AG09309 (cell line): ENCODE measurements around the gene NINJ1.
"Not testable (repeated sequence)": the region's sequence is repeated elsewhere in the genome, so short reads cannot be mapped to it uniquely, and the experiment has no call there.

ENCODE experiments used
- DNase-seq: peaks from one replicate; pipeline ENCODE4 v3.0.0-alpha.2; 2010; ENCODE audit warnings: low read depth
- H3K4me3 ChIP-seq: 2 replicates; pipeline ENCODE4 v1.5.1; 2011; ENCODE audit warnings: mild to moderate bottlenecking, low read depth, low read length, moderate library complexity; ENCODE audit not compliant: control insufficient read depth
- TF ChIP-seq, protein P1 (sequence below): IDR thresholded peaks from 2 replicates; pipeline ENCODE4 v1.5.1; 2011; ENCODE audit warnings: mild to moderate bottlenecking, low read depth, low read length, inconsistent platforms; ENCODE audit not compliant: insufficient read depth, control insufficient read depth; ENCODE audit errors: missing control alignments

The NINJ1 gene

DNA sequence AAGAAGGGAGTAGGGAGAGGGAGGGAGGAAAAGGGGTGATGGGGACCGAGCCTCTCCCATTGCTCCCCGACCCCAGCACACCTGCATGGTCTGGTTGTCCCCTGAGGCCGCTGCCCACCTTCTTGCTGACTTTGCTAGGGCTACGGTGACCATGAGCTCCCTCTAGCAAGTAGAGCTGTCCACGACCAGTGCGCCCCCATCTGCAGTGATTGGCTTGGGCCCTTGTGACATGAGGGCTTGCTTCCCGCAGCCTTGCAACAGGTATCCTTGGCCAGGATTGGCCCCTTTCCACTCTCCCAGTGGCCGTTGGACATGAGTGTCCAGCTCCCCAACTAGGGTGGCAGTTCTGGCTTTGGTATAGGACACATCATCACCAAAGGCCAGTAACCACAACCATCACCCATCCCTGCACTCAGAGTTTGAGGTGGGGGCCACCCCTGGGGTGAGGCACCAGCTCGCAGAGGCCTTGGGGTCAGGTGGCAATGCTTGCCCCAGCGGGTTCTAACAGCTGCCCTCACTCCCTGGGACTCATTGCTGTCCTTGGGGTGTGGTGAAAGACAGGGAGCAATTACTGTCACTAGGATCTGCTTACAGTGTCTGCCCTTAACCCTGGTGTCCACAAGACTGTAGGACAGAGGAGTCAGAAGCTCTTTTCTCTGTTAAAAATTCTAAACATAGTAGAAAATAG, 17.2 kb upstream of the NINJ1 start:
- no peak for DNase-seq
- H3K4me3 ChIP-seq = no peak overlapping the region
- TF ChIP-seq, protein P1, sequence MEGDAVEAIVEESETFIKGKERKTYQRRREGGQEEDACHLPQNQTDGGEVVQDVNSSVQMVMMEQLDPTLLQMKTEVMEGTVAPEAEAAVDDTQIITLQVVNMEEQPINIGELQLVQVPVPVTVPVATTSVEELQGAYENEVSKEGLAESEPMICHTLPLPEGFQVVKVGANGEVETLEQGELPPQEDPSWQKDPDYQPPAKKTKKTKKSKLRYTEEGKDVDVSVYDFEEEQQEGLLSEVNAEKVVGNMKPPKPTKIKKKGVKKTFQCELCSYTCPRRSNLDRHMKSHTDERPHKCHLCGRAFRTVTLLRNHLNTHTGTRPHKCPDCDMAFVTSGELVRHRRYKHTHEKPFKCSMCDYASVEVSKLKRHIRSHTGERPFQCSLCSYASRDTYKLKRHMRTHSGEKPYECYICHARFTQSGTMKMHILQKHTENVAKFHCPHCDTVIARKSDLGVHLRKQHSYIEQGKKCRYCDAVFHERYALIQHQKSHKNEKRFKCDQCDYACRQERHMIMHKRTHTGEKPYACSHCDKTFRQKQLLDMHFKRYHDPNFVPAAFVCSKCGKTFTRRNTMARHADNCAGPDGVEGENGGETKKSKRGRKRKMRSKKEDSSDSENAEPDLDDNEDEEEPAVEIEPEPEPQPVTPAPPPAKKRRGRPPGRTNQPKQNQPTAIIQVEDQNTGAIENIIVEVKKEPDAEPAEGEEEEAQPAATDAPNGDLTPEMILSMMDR = no peak

DNA sequence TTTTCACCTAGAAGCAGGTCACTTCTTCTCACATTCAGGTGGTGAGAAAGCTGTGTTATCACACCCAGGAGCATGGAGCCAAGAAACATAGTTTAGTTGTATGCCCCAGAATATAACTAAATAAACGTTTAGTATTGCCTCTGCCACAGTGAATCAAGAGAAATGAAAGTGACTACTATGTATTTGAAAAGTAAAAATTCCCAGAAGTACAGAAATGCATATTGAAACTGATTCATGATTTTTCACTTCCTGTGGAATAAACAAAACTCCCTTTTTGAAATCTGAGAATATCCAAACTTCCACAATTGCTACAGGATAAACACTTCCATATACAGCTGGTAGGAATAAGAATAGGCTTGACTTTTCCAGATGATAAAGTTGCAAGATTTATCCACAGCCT, 15.3 kb upstream of the NINJ1 start:
- no peak for DNase-seq
- TF ChIP-seq, protein P1 = no peak
- no peak overlapping the region for H3K4me3 ChIP-seq

DNA sequence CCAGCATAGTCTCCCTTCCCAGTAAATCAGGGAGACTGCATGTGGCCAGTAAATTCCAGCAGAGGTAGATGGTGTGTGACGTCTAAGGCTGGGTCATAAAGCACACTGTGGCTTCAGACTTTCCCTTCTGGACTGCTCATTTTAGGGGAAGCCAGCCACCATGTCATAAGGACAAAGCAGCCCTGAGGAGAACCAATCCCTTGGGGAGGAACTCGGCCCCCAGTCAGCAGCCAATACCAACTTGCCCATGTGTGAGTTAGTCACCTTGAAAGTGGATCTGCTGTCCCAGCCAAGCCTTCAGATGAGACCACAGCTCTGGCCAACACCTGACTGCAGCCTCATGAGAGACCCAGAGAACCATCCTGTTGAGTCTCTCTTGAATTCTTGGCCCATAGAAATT, 14.7 kb upstream of the NINJ1 start:
- H3K4me3 ChIP-seq = no peak overlapping the region
- no peak for DNase-seq
- TF ChIP-seq, protein P1 = no peak

DNA sequence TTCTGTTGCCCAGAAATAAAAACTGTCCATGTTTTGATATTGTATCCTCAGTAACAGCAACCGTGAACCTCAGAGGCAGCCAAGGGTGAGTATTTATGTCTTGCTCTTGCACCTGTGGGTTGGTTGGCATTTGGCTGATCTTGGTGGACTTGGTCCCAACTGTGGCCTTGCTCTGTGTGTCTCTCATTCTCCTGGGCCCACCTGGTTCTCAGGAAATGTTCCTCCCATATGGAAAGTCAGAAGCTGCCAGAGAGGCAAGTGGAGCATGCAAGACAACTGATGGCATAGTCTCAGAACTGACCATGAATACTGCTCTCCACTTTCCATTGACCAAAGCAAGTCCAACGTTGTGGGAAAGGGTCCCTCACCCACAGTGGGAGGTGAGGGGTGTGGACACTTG, 13.6 kb upstream of the NINJ1 start:
- TF ChIP-seq, protein P1 = no peak
- no peak overlapping the region for H3K4me3 ChIP-seq
- no peak for DNase-seq

DNA sequence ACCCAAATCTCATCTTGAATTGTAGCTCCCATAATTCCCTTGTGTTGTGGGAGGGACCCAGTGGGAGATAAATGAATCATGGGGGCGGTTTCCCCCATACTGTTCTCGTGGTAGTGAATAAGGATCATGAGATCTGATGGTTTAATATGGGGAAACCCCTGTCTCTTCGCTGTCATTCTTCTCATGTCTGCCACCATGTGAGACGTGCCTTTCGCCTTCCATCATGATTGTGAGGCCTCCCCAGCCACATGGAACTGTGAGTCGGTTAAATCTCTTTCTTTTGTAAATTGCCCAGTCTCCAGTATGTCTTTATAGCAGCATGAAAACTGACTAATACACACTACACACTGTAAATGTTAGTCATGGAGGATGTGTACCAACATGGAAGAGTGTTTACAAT, 12.6 kb upstream of the NINJ1 start:
- not testable (repeated sequence) for DNase-seq, H3K4me3 ChIP-seq

DNA sequence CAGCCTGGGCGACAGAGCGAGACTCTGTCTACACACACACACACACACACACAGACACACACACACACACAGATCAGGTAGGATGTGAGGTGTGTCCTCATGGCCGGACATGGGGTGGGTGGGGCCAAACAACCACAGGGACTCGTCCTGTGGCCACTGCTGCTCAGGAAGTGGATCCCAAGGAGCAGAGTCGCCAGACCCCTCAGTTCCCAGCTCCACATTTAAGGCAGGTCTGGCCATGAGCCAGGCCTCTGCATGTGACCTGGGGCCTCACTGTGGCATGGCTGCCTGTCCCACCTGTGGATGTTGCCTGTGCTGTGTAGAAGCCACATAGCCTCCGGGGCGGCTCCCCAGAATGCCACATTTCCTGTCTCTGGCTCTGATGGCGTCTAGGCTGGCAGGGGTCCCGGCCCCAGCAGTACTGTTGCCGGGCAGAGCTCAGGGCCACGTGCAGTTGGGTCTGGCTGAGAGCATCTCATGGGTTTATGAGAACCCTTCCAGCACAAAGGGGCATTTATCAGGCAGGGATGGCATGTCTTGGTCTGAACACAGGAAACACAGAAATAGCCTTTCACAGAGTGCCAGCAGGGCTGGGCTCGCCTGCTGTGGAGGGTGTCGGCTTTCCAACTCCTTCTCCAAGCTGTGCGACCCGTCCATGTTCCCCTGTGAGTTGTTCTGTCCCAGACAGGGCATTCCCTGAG, 9.9 kb upstream of the NINJ1 start:
- no peak for DNase-seq
- TF ChIP-seq, protein P1 = no peak
- H3K4me3 ChIP-seq = no peak overlapping the region

DNA sequence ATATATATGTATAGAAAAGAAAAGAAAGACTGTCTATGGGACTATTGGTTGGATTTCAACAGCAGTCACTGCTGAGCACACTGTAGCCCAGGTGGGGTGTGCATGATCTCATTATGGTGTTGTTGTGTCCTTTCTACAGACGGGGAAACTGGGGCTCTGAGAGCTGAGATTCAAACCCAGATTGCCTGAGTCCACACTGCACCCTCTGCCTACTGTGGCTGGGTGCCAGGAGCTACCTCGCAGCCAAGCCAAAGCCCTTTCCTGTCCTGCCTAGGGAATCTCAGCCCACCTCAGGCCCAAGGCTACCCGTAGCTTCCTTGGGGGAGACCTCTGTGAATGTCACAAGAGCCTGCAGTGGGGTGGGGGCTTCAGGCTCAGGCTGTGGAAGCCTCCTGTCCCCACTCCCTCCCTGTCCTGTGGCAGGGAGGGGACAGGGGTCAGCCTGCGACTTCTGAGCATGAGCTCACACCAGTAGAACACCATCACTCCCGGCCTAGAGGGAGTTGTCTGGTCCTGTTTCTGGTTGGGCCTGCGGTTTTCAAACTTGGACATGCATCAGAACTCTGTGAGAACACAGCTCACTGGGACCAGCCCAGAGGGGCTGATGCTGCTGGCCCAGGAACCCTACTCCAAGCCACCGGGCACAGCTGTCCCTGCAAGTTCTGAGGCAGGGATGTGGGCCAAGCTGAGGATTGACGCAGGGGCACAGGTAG, 7.9 kb upstream of the NINJ1 start:
- TF ChIP-seq, protein P1 = no peak
- no peak for DNase-seq
- H3K4me3 ChIP-seq = no peak overlapping the region
